Measurements from ENCODE around the gene HEG1.

HEG1 gene

DNA sequence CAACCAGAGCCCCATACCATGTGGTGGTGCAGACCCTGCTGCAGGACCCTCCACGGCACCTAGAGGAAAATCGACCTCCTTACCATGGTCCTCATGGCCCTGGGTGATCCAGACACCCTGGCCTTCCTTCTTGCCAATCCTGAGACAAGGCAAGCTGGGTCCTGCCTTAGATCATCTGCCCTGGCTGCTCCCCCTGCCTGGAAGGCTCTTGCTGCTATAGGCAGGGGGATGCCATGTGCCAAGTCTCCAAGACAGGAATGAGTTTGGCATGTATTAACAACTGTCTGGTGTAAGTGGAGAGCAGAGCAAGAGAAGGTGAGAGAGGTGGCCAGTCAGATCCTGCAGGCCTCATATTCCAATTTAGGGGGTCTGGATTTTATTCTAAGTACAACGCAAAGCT lies 7.5 kb downstream of the HEG1 start:
- no peak for DNase-seq (ENCODE audit: low read depth in 2 of 2)

GRCh38 chr3:125045965-125046364 lies 9.8 kb downstream of the HEG1 start:
- no peak for DNase-seq (ENCODE audit: low read depth in 2 of 2)

GRCh38 chr3:125045194-125045593 lies 10.6 kb downstream of the HEG1 start:
- no peak for DNase-seq (ENCODE audit: low read depth in 2 of 2)

- DNase-seq (ENCODE audit: low read depth in 2 of 2) = no peak
Measured at GRCh38 chr3:125043599-125044151, 12.1 kb downstream of the HEG1 start.

DNA sequence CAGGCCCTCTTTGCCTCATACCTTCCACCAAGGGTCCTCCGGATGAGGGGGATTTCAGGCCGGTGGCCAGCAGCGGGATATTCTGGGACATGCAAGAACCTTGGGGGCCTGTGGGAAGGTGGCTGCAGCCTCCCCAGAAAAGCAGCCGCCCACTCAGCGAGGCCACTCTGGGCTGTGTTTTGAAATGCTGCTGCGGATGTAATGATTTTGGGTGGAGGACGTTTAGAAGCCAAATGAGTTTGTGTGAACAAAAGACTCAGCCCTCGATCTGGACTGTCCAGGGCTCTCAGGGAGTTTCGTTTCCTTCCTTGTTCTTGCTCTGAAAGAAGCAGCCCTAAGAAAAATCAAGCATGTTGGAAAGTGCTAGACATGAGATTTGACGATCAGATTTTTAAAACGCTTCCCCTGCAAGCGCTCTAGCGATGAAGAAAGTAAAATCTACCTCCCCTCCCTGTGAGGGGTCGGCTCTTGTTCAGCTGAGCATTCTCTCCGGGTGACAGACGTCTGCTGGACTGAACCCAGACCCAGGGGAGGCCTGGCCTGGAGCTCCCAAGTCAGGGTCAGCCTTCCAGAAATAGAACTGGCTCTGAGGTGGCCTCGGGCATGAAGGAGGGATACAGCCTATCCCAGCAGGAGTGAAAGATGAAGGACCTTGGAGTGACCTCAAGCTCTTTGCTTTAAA lies 12.9 kb downstream of the HEG1 start:
- DNase-seq (ENCODE audit: low read depth in 2 of 2) = no peak

DNA sequence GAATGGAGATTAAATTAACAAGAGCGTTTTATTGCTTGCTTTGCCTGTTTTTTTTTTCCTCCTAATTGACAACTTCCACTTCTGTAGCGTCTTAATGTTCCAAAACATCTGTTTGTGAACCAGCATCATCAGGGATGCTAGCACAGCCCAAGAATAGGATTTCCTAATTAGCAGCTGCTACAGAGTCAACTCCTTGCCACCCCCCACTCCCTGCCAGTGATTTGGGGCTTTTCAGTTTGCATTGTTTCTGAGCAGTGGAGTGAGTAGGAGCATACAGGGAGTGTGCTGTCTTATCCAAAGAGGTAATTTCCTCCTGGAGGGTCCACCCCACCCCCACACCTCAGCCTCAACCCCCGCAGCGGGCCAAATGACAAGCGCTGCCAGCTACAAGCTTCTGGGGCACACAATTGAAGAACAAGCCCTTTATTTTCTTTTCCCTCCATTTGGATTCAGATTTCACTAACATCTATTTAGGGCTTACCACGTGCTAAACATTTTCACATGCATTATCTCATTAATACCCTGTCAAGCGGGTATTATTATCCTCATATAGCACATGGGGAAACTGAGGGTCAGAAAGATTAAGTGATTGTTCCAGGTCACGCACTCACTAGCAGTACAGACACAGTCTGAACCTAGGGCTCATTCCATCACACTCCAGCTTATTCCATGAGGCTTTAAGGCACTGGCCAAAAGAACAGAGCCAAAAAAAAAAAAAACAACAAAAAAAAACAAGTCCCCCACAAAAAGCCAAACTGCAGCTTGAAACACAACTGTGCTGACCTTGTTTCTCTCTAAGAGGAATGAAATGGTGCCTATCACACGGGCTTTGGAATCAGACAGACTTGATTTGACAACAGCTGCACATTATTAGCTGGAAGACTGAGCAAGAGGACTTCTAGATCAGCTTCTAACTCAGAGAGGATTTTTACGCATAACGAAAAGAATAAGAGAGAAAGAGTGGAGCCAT lies 16.4 kb downstream of the HEG1 start:
- no peak for DNase-seq (ENCODE audit: low read depth in 2 of 2)

DNA sequence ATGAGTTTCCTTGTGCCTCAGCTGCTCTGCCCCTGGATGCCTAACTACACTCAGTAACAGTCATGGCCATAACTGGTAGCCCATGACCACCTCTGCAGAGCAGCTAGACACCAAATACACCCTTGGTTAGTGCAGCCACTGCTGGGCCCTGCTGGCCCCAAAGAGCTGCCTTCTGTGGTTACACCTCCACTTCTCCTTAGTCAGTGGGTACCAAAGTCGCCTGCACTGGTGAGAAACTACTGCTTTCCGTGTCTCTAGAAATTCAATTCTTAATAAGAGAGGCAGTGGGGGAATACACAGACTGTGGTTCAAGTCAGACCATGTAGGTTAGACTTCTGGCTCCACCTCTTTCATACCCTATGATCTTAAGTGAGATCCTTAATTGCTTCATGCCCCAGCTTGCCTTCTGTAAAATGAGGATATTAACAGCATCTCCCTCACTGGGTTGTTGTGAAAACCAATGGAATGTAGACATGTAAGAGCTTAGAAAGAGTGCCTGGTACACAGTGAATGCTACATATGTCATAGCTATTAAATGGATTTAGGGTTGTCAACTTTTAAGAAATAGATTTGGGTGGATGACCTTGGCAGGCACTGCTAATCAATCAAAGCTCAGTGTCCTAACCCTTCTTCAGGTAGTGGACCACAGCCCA lies 18.2 kb downstream of the HEG1 start:
- DNase-seq (ENCODE audit: low read depth in 2 of 2) = no peak

- DNase-seq (ENCODE audit: low read depth in 2 of 2) = no peak
Measured at GRCh38 chr3:125035217-125035616, 20.6 kb downstream of the HEG1 start.

DNA sequence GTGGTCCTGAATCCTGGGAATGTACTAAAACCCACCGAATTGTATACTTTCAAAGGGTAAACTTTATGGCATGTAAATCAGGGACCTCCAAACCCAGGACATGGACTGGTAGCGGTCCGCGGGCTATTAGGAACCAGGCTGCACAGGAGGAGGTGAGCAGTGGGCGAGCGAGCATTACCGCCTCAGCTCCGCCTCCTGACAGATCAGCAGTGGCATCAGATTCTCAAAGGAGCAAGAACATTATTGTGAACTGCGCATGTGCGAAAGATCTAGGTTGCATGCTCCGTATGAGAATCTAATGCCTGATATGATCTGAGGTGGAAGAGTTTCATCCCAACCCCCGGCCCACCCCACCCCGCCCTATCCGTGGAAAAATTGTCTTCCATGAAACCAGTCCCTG lies 22.2 kb downstream of the HEG1 start:
- no peak for DNase-seq (ENCODE audit: low read depth in 2 of 2)

DNA sequence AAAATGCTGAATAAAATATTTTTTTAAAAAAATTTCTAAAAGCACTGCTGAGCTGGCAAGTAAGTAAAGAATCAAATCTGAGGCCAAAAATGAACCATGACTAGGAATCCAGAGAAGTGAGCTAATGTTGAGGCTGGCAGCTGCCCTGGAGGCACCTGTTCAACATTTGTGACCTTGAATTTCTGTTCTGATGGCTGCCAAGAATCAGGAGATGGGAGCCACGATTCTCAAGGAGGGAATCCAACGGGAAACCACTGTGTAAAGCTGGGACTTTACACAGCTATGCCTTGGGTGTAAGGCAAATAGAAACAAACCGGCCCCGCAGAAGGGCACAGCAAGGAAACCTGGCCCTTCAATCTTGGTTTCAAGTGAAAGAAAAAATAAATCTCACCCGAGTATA lies 22.7 kb downstream of the HEG1 start:
- DNase-seq (ENCODE audit: low read depth in 2 of 2) = no peak

- DNase-seq (ENCODE audit: low read depth in 2 of 2) = no peak
Measured at GRCh38 chr3:125032683-125033082, 23.1 kb downstream of the HEG1 start.

GRCh38 chr3:125032100-125032643 lies 23.6 kb downstream of the HEG1 start:
- DNase-seq (ENCODE audit: low read depth in 2 of 2) = no peak

DNA sequence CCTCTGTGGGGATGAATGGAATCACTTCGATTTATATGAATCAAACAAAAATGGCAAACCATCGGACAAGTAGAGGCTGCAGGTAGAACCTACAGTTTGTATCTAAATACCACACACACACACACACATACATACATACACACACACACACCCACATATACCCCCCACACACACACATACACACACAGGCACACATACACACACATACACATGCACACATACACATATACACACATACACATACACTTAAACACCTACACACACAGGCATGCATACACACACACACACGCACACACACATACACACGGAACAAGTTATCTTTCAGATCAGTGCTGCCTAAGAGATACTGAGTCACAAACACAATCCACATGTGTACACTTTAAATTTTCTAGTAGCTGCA lies 24.3 kb downstream of the HEG1 start:
- DNase-seq (ENCODE audit: low read depth in 2 of 2) = no peak

DNA sequence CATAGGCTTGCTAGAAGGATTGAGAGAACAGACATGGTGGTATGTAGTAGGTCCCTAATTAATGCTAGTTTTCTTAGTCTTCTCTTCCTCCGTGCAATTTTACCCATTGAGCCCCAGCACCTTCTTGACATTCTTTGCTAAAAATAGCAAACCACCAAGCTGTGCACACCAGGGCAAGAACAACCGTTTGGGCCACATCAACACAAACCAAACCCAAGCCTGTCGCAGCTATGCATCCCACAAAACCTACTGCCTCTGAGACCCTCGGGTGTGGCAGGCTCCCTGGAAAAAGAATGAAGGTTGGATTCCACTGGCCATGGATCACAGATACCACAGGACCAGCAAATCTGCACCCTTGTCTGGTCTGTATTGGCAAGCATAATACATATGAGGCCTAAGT lies 27.1 kb downstream of the HEG1 start:
- DNase-seq (ENCODE audit: low read depth in 2 of 2) = no peak

DNA sequence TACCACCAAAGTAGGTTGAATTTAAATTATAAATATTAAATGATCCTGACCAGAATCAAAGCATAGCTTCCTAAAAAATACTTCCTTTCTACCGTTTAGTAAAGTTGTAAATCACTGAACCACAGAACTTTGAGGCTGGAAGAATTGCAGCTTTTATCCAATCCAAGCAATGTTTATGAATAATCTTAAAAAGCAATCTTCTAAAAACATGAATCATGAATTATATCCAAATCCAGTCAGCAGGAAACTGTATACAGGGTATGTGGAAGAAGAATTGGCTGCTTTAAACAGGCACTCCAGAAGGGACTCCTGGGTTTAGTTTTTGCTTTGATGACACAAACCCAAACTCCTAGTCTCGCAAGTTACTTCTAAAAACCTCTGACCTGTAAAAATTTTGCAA lies 30.2 kb downstream of the HEG1 start:
- no peak for DNase-seq (ENCODE audit: low read depth in 2 of 2)

GRCh38 chr3:125024817-125025216 lies 31.0 kb downstream of the HEG1 start:
- no peak for DNase-seq (ENCODE audit: low read depth in 2 of 2)

DNA sequence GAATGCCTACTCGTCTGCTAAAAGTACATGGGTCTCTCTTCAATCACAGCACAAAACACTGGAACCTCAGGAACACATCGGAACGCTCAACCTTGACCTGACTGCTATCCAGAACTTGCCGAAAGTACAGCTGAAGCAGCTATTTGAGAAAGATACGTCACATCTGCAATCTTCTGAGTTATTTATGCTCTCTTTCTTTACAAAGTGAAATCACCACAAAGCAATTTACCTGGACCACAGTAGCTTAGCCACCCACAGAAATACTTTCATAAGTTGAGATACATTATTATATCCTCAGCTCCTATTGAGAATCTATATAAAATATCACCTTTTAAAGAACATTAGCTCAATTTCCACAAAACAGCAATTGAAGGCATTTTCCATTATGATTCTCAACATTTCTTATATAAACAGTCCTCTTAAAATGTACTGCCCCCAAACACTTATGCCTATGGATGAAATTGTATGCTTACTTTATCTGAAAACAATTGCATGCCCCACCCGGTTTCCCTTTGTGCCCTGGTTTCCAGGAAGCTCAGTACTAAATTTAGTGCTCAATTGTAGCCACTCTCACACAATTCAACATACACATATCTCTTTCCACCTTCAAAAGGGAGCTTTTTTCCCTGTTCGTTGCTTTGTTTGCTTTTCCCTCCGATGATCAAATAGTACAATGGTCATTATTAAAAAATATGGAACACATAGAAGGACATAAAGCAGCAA lies 31.8 kb downstream of the HEG1 start:
- no peak for DNase-seq (ENCODE audit: low read depth in 2 of 2)

DNA sequence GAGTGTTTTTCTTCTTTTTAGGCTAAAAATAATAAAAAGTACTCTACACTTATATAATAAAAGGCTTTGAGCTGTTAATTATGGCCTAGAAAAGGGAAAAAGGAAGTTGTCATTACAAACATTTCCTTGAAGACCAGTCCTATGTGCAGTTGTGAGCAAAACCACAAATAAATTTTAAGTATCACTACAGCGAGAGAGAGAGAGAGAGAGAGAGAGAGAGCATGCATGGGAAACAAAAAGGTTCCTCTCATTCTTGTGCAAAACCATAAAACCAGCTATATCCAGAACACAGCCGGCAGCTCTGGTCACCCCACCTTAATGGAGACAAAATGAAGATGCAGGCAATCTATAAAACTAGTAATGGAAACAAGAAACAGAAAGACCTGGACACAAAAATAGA lies 33.6 kb downstream of the HEG1 start:
- DNase-seq (ENCODE audit: low read depth in 2 of 2) = no peak

- DNase-seq (ENCODE audit: low read depth in 2 of 2) = no peak
Measured at GRCh38 chr3:125019271-125019670, 36.5 kb downstream of the HEG1 start.

GRCh38 chr3:125017406-125017805 lies 38.4 kb downstream of the HEG1 start:
- DNase-seq (ENCODE audit: low read depth in 2 of 2) = no peak

DNA sequence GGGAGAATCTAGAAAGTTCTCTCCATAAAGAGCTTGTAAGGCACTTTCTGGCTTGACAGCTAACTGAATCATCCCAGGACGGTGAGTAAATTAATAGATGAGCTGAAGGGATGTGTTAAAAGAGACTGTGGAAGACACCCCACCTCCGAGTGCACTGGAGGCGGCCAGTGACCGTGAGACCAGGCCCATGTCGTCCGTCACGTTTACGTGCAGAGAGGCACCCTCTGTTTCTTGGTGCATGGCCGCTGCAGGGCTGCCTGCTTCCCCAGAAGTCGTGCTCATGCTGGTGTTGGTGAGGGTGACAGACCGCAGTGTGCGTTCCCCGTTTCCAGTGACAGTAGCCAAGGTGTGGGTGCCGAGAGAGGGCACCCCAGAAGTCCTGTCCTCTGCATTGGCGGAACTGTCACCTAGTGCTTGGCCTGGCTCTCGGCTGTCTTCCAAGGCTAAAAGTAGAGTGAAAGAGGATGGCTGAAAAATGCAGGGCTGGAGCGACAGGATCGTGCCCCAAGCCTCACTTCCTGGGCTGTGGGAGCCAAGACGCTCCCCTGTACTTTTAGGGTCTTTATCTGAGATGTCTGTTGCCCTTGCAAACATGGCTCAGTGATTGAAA lies 41.1 kb downstream of the HEG1 start:
- no peak for DNase-seq (ENCODE audit: low read depth in 2 of 2)
